Lower leg skin (tissue), 4 donors: ENCODE measurements around the gene NTHL1. TPM values are rescaled to one million over a fixed set of nuclear protein-coding genes. Genes with fewer than 3 reads are reported as not detected.

Experiments used
- DNase-seq, 2 donors: peaks; one replicate each; pipeline ENCODE4 v3.0.0-alpha.2; 2019; ENCODE audit warnings: low spot score in 2 of 2
- H3K4me3 ChIP-seq: fragments of 200-600 bp; sonication (generic); 2 replicates; pipeline ENCODE4 v1.5.1; 2017; ENCODE audit warnings: mild to moderate bottlenecking, low read depth; ENCODE audit not compliant: poor library complexity, severe bottlenecking
- CTCF ChIP-seq, 3 donors: fragments of 450-650 bp; IDR thresholded peaks; one replicate each; pipeline ENCODE4 v1.5.1; 2016; ENCODE audit warnings: antibody characterized with exemption in 3 of 3, mild to moderate bottlenecking in 3 of 3, moderate library complexity in 2 of 3
- POLR2A ChIP-seq, 2 donors: fragments of 450-650 bp; IDR thresholded peaks; one replicate each; pipeline ENCODE4 v1.6.1; 2016 to 2017; ENCODE audit warnings: antibody characterized with exemption in 2 of 2, mild to moderate bottlenecking in 1 of 2, moderate library complexity in 1 of 2
- WGBS, 2 donors: methylation state at CpG; one replicate each; pipeline ENCODE4 v1.1.5; 2018; 5-methylcytosine and 5-hydroxymethylcytosine counted together
- intact Hi-C: fragments of 100-400 bp; cut with DNase I; formaldehyde crosslinking; loops from one replicate; pipeline ENCODE4 v1.15.0; 2023; ENCODE audit warnings: low total_unique reads
- total RNA-seq, 4 donors: library from RNA; depleted of rRNA; stranded (reverse); fragments of >200 nt; gene quantifications; one replicate each; pipeline ENCODE4 v1.1.0, GENCODE V29; 2016

Gene NTHL1
- total RNA-seq, 4 donors from 2014 or later, result 5.8 to 29.9 (median 21.5) TPM

DNA sequence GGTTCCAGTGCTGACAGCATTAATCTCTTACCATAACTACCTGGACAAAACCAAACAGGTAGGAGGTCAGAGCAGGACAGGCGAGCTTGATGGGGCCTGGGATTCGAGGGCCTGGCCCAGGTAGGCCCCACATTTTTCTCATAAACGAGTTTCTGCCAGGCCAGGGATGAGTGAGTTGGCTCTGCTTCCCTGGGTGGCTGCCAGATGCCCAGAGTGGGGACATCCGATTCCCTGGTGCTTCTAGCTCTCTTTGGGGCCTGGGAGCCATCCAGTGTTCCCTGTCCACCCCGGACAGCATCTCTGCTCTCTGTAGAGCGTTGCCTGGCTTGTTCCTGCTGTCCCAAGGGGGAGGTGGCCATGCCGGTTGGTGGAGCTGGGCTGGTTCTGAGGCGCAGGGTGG lies 25.3 kb upstream of the NTHL1 start:
- no peak for DNase-seq
- H3K4me3 ChIP-seq, result no peak overlapping the region
- intact Hi-C loops, result no loop called here
- WGBS, 2 donors, result 79 to 85% methylated on average over 7 to 8 of the region's 8 CpGs
- no peak for TF ChIP-seq CTCF (IDR thresholded peaks at IDR 0.05)
- no peak for TF ChIP-seq POLR2A (IDR thresholded peaks at IDR 0.05)

GRCh38 chr16:2071454-2072202 lies 24.0 kb upstream of the NTHL1 start:
- no peak overlapping the region for H3K4me3 ChIP-seq
- intact Hi-C loops, result no loop called here
- 84 to 87% methylated on average over 32 to 34 of the region's 34 CpGs for WGBS, 2 donors
- no peak for DNase-seq
- TF ChIP-seq POLR2A (IDR thresholded peaks at IDR 0.05) (no peak), CTCF (IDR thresholded peaks at IDR 0.05) (no peak)

- no peak for DNase-seq
- 92 to 93% methylated on average over 25 to 29 of the region's 29 CpGs for WGBS, 2 donors
- H3K4me3 ChIP-seq, result no peak overlapping the region
- TF ChIP-seq CTCF (IDR thresholded peaks at IDR 0.05) (no peak), POLR2A (IDR thresholded peaks at IDR 0.05) (no peak)
- intact Hi-C loops, result no loop called here
Measured at GRCh38 chr16:2070576-2071453, 23.2 kb upstream of the NTHL1 start.

DNA sequence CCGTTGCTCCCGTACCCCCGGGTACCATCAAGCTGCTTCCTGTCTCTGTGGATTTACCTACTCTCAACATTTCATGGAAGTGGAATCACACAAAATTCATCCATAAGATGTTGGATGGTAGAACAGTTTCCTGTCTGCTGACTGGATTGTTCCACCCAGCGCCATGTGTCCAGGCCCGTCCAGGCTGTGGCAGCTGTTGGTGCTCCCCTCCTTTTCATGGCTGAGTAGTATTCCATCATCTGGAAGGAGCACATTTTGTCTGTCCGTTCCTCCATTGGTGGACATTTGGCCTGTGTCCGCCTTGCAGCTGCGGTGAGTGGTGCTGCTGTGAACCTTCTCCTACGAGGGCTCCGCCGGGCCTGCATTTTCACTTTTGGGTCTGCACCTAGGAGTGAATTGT lies 18.5 kb upstream of the NTHL1 start:
- TF ChIP-seq CTCF (IDR thresholded peaks at IDR 0.05), result no peak
- no peak for TF ChIP-seq POLR2A (IDR thresholded peaks at IDR 0.05)
- no peak overlapping the region for H3K4me3 ChIP-seq
- no peak for DNase-seq
- intact Hi-C loops, result no loop called here
- 94 to 97% methylated on average over 11 of the region's 11 CpGs for WGBS, 2 donors

GRCh38 chr16:2064368-2064945 lies 16.8 kb upstream of the NTHL1 start:
- DNase-seq, result no peak
- 91 to 92% methylated on average over 6 to 16 of the region's 16 CpGs for WGBS, 2 donors
- TF ChIP-seq CTCF (IDR thresholded peaks at IDR 0.05) (no peak), POLR2A (IDR thresholded peaks at IDR 0.05) (no peak)
- H3K4me3 ChIP-seq, result no peak overlapping the region
- intact Hi-C loops, result no loop called here
